Common myeloid progenitor, CD34-positive (primary cell): Measurements from ENCODE around the gene CDC42SE2.
"Not testable (repeated sequence)": the region's sequence is repeated elsewhere in the genome, so short reads cannot be mapped to it uniquely, and the experiment has no call there.

Source experiments
- CTCF ChIA-PET: fragments of 350-600 bp; sonication (Branson Sonifier 250); formaldehyde crosslinking; loops from one replicate; lab custom pipeline; 2021; ENCODE audit warnings: antibody characterized with exemption; lab: Charles Lee
- POLR2A ChIA-PET: fragments of 350-600 bp; sonication (Branson Sonifier 250); formaldehyde crosslinking; loops from one replicate; lab custom pipeline; 2021; ENCODE audit warnings: antibody characterized with exemption; lab: Charles Lee
- DNase-seq, 3 donors: peaks; one replicate each; pipeline versions ENCODE4 v3.0.0 to v3.0.0-alpha.2; 2013
- H3K27ac ChIP-seq, 2 experiments: 1 replicate in 1 of 2; 2 replicates in 1 of 2; pipeline ENCODE4 v1.7.0; 2013; ENCODE audit warnings: inconsistent platforms in 2 of 2, low read length in 2 of 2, mild to moderate bottlenecking in 2 of 2, low read depth in 1 of 2, moderate library complexity in 1 of 2; ENCODE audit not compliant: severe bottlenecking in 2 of 2, insufficient read depth in 1 of 2, poor library complexity in 1 of 2
- H3K27me3 ChIP-seq, 5 experiments: replicated peaks in 2 of 5; 1 replicate in 3 of 5; 2 replicates in 2 of 5; pipeline versions ENCODE4 v1.6.1 to v1.7.0; 2013; ENCODE audit warnings: low read length in 4 of 5, mild to moderate bottlenecking in 2 of 5, moderate library complexity in 2 of 5, inconsistent platforms in 1 of 5; ENCODE audit not compliant: insufficient read depth in 5 of 5, control insufficient read depth in 4 of 5
- H3K36me3 ChIP-seq, 4 experiments: 1 replicate in 2 of 4; 2 replicates in 2 of 4; pipeline versions ENCODE4 v1.6.1 to v1.7.0; 2013; ENCODE audit warnings: low read length in 3 of 4, control low read depth in 1 of 4, mild to moderate bottlenecking in 1 of 4; ENCODE audit not compliant: control insufficient read depth in 4 of 4, insufficient read depth in 4 of 4
- H3K4me1 ChIP-seq, 4 experiments: 1 replicate in 3 of 4; 2 replicates in 1 of 4; pipeline versions ENCODE4 v1.6.1 to v1.7.1; 2013; ENCODE audit warnings: low read length in 3 of 4, mild to moderate bottlenecking in 3 of 4, control low read depth in 1 of 4, inconsistent platforms in 1 of 4, moderate library complexity in 1 of 4; ENCODE audit not compliant: control insufficient read depth in 4 of 4, insufficient read depth in 4 of 4; ENCODE audit errors: control extremely low read depth in 1 of 4
- H3K4me3 ChIP-seq, 7 experiments: 1 replicate in 4 of 7; 2 replicates in 3 of 7; pipeline versions ENCODE4 v1.5.1 to v1.7.0; 2013; ENCODE audit warnings: mild to moderate bottlenecking in 7 of 7, low read length in 6 of 7, moderate library complexity in 6 of 7, inconsistent platforms in 2 of 7, low read depth in 2 of 7, control low read depth in 1 of 7; ENCODE audit not compliant: insufficient read depth in 4 of 7, control insufficient read depth in 1 of 7; ENCODE audit errors: extremely low read depth in 1 of 7
- H3K9me3 ChIP-seq, 5 experiments: 1 replicate in 4 of 5; 2 replicates in 1 of 5; pipeline versions ENCODE4 v1.6.1 to v1.7.1; 2013; ENCODE audit warnings: low read length in 4 of 5, mild to moderate bottlenecking in 2 of 5, inconsistent platforms in 1 of 5, low read depth in 1 of 5, moderate library complexity in 1 of 5; ENCODE audit not compliant: control insufficient read depth in 4 of 5, insufficient read depth in 2 of 5; ENCODE audit errors: control extremely low read depth in 1 of 5
- WGBS: methylation state at CpG from one replicate; pipeline ENCODE4 v1.1.5; 2013; ENCODE audit not compliant: insufficient coverage; 5-methylcytosine and 5-hydroxymethylcytosine counted together

The CDC42SE2 gene

DNA sequence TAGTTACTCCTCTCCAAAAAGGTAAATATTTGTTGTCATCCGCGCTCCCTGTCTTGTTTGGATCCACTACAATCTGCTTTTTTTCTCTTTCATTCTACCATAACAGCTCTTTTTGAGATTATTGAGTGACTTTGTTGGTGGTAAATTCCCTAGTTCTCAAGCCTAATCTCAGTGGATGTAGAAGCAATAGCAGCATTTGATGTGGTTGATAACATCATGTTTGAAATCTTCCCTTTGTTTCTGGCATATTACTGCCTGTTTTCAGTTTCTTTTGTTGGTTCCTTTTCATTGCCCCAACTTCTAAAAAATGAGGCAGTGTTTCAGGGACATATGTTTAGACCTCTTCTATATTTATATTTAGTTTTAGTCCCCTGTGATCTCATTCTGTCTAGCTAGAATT is 8.9 kb downstream of the CDC42SE2 start:
- H3K36me3 ChIP-seq, result peaks cover 0 to 12% (median 3%) of the 10 kb centered on the region in 4 experiments
- DNase-seq, result no peak

DNA sequence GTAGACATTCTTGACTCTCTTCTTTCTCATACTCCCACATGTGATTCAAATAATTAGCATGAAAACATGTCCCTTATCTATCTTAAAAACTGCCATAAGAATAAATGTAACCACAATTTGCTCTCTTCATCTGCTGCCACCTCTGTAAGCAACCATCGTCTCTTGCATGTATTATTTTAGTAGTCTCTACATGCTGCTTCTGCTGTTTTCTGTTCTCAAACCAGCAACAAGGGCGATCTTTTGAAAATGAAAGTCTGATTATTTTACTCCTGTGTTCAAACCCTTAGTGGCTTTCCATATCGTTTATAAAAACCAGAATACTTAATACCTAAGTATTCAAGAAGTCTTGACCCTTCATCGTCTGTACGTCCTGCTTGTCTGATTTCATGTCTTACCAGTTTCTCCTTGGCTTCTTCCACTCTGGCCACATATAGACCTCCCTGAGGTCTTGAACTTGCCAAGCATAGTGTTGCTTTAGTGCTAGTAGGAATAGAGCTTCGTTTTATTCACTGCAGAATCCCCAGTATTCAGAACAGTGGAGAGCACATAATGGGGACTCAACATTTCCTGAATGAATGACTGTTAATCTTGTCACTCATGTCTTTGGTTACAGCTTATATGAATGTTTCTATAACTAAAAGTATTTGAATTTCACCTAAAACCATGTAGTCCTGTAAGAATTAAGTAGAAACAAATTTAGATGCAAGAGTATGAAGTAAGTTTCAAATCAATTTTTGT is 10.6 kb downstream of the CDC42SE2 start:
- Histone ChIP-seq H3K27ac (peak overlapping the region in 1 of 2 experiments; percentile 35), H3K4me3 (no peak overlapping the region), H3K36me3 (peaks cover 0 to 12% (median 3%) of the 10 kb centered on the region in 4 experiments), H3K9me3 (no peaks in the 10 kb centered on the region), H3K27me3 (no peaks in the 10 kb centered on the region), H3K4me1 (peaks cover 13 to 50% (median 29%) of the 10 kb centered on the region in 4 experiments)
- 93% methylated on average over 4 of the region's 6 CpGs for WGBS
- peak in 1 of 3 donors; percentile 53 for DNase-seq
- POLR2A ChIA-PET, result no interaction called here
- CTCF ChIA-PET, result no interaction called here

More for the DNA sequence above, 8.9 kb downstream of the CDC42SE2 start:
- POLR2A ChIA-PET, result no interaction called here
- H3K4me3 ChIP-seq, result no peak overlapping the region
- peak overlapping the region in 1 of 2 experiments; percentile 38 for H3K27ac ChIP-seq
- CTCF ChIA-PET, result interaction anchor here (1.2 to 1.3 kb wide), 2 partner anchors 59 to 107 kb away, joined by 3 read pairs; no protein-coding TSS in a partner anchor
- H3K4me1 ChIP-seq, result peaks cover 13 to 53% (median 29%) of the 10 kb centered on the region in 4 experiments
- no peaks in the 10 kb centered on the region for H3K27me3 ChIP-seq
- no CpG with 5 or more reads among the region's 2 CpGs for WGBS
- H3K9me3 ChIP-seq, result no peaks in the 10 kb centered on the region

DNA sequence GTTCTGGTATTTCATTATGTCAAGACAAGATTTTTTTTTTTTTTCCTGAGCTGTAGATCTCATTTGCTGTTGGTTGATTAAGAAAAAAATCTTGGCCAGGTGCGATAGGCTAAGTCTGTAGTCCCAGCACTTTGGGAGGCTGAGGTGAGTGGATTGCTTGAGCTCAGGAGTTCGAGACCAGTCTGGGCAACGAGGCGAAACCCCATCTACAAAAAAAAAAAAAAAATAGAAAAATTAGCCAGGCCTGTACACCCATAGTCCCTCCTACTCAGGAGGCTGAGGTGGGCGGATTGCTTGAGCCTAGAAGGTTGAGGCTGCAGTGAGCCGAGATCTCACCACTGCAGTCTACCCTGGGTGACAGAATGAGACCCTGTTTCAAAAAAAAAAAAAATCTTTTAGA is 12.2 kb downstream of the CDC42SE2 start:
- Histone ChIP-seq H3K27ac (peak overlapping the region in 1 of 2 experiments; percentile 25), H3K9me3 (no peaks in the 10 kb centered on the region), H3K4me1 (peaks cover 16 to 53% (median 31%) of the 10 kb centered on the region in 4 experiments), H3K4me3 (peak overlapping the region in 1 of 7 experiments; percentile 9), H3K36me3 (peaks cover 0 to 12% (median 3%) of the 10 kb centered on the region in 4 experiments), H3K27me3 (no peaks in the 10 kb centered on the region)
- 100% methylated on average over 1 of the region's 6 CpGs for WGBS
- ChIA-PET CTCF (interaction anchor here (0.8 to 3.7 kb wide), 4 partner anchors 11 to 110 kb away, joined by 3 to 35 read pairs (median 3); partner anchors contain the start of gene CDC42SE2), POLR2A (no interaction called here)
- DNase-seq, result no peak

DNA sequence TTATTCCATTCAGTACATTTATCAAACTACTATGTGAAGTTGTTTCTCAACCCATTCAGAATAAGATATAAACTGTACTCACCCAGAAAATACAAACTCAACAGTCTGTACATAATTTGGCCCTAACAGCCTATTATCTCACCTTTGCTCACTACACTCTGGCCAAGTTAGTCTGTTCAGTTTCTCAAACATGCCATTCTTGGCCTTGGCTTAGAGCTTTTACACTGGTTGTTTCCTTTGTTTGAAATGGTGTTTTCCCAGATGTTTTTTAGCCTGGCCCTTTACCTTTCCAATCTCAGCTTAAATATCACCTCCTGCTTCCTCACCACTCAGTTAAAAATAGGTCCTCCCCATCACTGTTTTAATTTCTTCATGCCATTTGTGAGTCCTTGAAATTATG is 13.6 kb downstream of the CDC42SE2 start:
- CTCF ChIA-PET, result interaction anchor here (1.0 to 3.7 kb wide), 3 partner anchors 8 to 105 kb away, joined by 3 to 35 read pairs (median 5); partner anchors contain the start of gene CDC42SE2
- Histone ChIP-seq H3K27ac (no peak overlapping the region), H3K4me1 (peaks cover 16 to 50% (median 31%) of the 10 kb centered on the region in 4 experiments)

DNA sequence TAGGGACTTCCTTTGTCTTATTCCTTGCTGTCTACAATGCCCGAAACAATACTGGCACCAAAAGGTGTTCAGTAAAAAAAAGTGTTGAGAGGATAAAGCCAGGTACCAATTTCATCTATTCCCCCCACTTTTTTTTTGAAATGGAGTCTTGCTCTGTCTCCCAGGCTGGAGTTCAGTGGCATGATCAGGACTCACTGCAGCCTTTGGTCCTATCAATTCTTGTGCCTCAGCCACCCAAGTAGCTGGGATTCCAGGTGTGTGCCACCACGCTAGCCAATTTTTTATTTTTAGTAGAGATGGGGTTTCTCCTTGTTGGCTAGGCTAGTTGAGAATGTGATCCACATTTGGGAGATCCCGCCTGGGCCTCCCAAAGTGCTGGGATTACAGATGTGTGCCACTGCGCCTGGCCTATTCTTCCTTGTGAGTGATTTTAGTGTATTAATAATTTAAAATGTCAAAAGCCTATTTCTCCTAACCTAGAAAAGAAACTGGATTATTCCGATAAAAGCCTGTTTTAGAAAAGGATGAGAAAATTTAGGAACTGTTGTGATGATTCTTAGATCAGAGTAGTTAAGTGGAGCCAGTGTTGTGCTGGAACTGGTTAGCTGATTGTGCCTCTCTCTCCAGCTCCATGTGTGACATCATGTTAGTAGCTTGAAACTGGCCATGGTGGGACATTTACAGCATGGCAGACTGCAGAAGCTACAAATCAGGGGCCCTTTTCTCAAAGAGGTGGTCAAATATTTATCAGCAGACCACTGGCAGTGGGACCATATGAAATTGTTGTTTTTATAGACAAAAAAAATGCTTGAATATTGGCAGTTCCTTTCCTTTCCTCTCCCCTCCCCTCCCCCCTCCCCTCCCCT is 14.3 kb downstream of the CDC42SE2 start:
- WGBS, result 100% methylated on average over 1 of the region's 5 CpGs
- no peaks in the 10 kb centered on the region for H3K9me3 ChIP-seq
- no peaks in the 10 kb centered on the region for H3K27me3 ChIP-seq
- CTCF ChIA-PET, result interaction anchor here (1.0 to 3.7 kb wide), 3 partner anchors 8 to 104 kb away, joined by 3 to 35 read pairs (median 5); partner anchors contain the start of gene CDC42SE2
- DNase-seq, result peak in 2 of 3 donors; percentile 40 to 44
- no peak overlapping the region for H3K4me3 ChIP-seq
- POLR2A ChIA-PET, result interaction anchor here (0.8 kb wide), 1 partner anchor 95 kb away, joined by 3 read pairs; no protein-coding TSS in a partner anchor
- peaks cover 16 to 46% (median 32%) of the 10 kb centered on the region in 4 experiments for H3K4me1 ChIP-seq
- peaks cover 0 to 6% (median 2%) of the 10 kb centered on the region in 4 experiments for H3K36me3 ChIP-seq
- H3K27ac ChIP-seq, result no peak overlapping the region

More for the DNA sequence above, 13.6 kb downstream of the CDC42SE2 start:
- DNase-seq, result no peak
- H3K27me3 ChIP-seq, result no peaks in the 10 kb centered on the region
- H3K9me3 ChIP-seq, result no peaks in the 10 kb centered on the region
- POLR2A ChIA-PET, result interaction anchor here (0.8 kb wide), 1 partner anchor 96 kb away, joined by 3 read pairs; no protein-coding TSS in a partner anchor
- H3K4me3 ChIP-seq, result no peak overlapping the region
- peaks cover 0 to 6% (median 2%) of the 10 kb centered on the region in 4 experiments for H3K36me3 ChIP-seq

DNA sequence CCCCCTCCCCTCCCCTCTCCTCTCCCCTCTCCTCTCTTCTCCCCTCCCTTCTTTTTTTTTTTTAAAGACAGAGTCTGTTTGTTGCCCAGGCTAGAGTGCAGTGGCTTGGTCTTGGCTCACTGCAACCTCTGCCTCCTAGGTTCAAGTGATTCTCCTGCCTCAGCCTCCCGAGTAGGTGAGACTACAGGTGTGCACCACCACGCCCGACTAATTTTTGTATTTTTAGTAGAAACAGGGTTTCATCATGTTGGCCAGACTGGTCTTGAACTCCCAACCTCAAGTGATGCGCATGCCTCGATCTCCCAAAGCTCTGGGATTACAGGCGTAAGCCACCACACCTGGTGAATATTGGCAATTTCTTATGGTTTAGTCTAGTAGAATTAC is 14.9 kb downstream of the CDC42SE2 start:
- H3K36me3 ChIP-seq, POLR2A ChIA-PET, H3K27me3 ChIP-seq, H3K4me3 ChIP-seq, H3K9me3 ChIP-seq, H3K27ac ChIP-seq: not testable (repeated sequence)
- CTCF ChIA-PET, result interaction anchor here (3.7 kb wide), 1 partner anchor 13 kb away, joined by 35 read pairs; the partner anchor contains the start of gene CDC42SE2
- WGBS, result 95% methylated on average over 3 of the region's 6 CpGs
- DNase-seq, result peak in 1 of 3 donors; percentile 36
- H3K4me1 ChIP-seq, result peaks cover 16 to 45% (median 32%) of the 10 kb centered on the region in 4 experiments
